WI38 (cell line): Measurements from ENCODE around the gene L2HGDH.

Experiments used
- H3K4me3 ChIP-seq: 2 replicates; pipeline ENCODE4 v1.5.1; 2011; ENCODE audit warnings: low read depth, mild to moderate bottlenecking, control low read depth, low read length
- CTCF ChIP-seq: IDR thresholded peaks from 2 replicates; pipeline ENCODE4 v1.5.1; 2012; ENCODE audit warnings: low read depth, mild to moderate bottlenecking, control low read depth, low read length

The L2HGDH gene

GRCh38 chr14:50230401-50230700 lies 81.7 kb downstream of the L2HGDH start:
- peak overlapping the region; percentile 83 for H3K4me3 ChIP-seq
- TF ChIP-seq CTCF: no peak

DNA sequence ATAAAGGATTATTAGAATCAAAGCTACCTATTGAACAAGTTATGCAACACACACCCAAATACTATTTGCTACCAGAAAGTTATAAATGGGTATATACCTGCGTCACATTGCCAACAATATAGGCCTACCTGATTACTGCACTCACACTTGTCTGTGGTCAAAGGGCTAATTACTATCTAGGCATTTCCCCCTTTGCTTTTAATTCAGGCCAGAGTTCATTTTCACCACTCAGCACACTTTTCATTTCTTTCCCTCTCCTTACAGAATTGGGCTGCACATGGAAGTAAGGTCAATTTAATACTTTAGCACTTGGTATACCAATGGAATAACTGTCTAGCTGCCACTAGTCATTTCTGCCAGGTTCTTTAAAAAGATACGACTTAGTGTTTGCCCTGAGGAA lies 82.3 kb downstream of the L2HGDH start:
- H3K4me3 ChIP-seq: peak overlapping the region; percentile 83
- no peak for TF ChIP-seq CTCF

GRCh38 chr14:50228313-50228712 lies 83.7 kb downstream of the L2HGDH start:
- TF ChIP-seq CTCF: no peak
- H3K4me3 ChIP-seq: no peak overlapping the region

- no peak for TF ChIP-seq CTCF
- H3K4me3 ChIP-seq: no peak overlapping the region
These were observed 86.1 kb downstream of the L2HGDH start for GRCh38 chr14:50225974-50226297.

- no peak overlapping the region for H3K4me3 ChIP-seq
- TF ChIP-seq CTCF: no peak
These were observed 86.7 kb downstream of the L2HGDH start for GRCh38 chr14:50225067-50225973.

DNA sequence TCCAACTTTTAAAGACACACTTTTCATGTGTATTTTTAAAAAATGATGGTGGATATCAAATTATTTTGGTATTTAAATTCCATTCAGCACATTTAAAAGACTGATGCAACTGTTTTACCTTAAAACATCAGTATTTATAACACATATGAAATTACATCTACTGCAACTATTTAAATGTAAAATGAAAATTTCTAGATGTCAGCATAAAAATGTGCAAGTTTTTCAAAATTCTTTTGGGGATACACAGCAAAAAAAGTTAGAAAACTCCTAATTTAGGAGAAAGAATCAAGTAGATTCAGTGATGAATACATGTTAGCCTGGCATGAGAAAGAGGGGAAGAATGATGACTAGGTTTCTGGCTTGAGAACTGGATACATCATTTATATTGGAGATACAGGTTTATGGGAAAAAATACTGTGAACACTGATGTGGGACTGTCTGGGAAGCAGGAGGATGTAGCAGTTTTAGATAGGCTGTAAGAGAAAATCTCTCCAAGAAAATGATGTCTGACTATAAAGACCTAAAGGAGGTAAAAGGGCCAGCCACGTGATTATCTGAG lies 89.9 kb downstream of the L2HGDH start:
- no peak for TF ChIP-seq CTCF
- H3K4me3 ChIP-seq: no peak overlapping the region

- no peak overlapping the region for H3K4me3 ChIP-seq
- no peak for TF ChIP-seq CTCF
These were observed 93.5 kb downstream of the L2HGDH start for GRCh38 chr14:50218501-50218900.
